ENCODE data around the gene IGSF3.
A peak's percentile ranks its signal among the peaks of the same experiment; 100 is the strongest.
"Not testable (repeated sequence)": the region's sequence is repeated elsewhere in the genome, so short reads cannot be mapped to it uniquely, and the experiment has no call there.

The IGSF3 gene

GRCh38 chr1:116599369-116599768, 68.2 kb downstream of the IGSF3 start:
- not testable (repeated sequence) for DNase-seq

- DNase-seq: peak in 5 of 56 donors; percentile 5 to 39 (median 14)
Observed at GRCh38 chr1:116598420-116599036, 69.0 kb downstream of the IGSF3 start.

- DNase-seq: not testable (repeated sequence)
Observed at GRCh38 chr1:116597388-116597787, 70.1 kb downstream of the IGSF3 start.

GRCh38 chr1:116596742-116597307, 70.7 kb downstream of the IGSF3 start:
- DNase-seq: not testable (repeated sequence)

GRCh38 chr1:116595946-116596741, 71.4 kb downstream of the IGSF3 start:
- DNase-seq: peak in 14 of 56 donors; percentile 6 to 61 (median 14)

GRCh38 chr1:116595065-116595840, 72.3 kb downstream of the IGSF3 start:
- not testable (repeated sequence) for DNase-seq

GRCh38 chr1:116593977-116594376, 73.6 kb downstream of the IGSF3 start:
- not testable (repeated sequence) for DNase-seq

- DNase-seq: not testable (repeated sequence)
Observed at GRCh38 chr1:116593401-116593800, 74.1 kb downstream of the IGSF3 start.

- not testable (repeated sequence) for DNase-seq
Observed at GRCh38 chr1:116591951-116592605, 75.5 kb downstream of the IGSF3 start.

GRCh38 chr1:116591006-116591950, 76.3 kb downstream of the IGSF3 start:
- DNase-seq: not testable (repeated sequence)

GRCh38 chr1:116590359-116591005, 77.1 kb downstream of the IGSF3 start:
- not testable (repeated sequence) for DNase-seq

GRCh38 chr1:116589101-116589735, 78.3 kb downstream of the IGSF3 start:
- not testable (repeated sequence) for DNase-seq

GRCh38 chr1:116587501-116588227, 79.9 kb downstream of the IGSF3 start:
- no peak for DNase-seq

- DNase-seq: no peak
Observed at GRCh38 chr1:116586741-116587143, 80.8 kb downstream of the IGSF3 start.

- DNase-seq: no peak
Observed at GRCh38 chr1:116585886-116586285, 81.6 kb downstream of the IGSF3 start.

- DNase-seq: no peak
Observed at GRCh38 chr1:116581323-116581885, 86.1 kb downstream of the IGSF3 start.

- DNase-seq: no peak
Observed at GRCh38 chr1:116580446-116581322, 86.8 kb downstream of the IGSF3 start.

Data from nucleus accumbens (tissue), 56 donors.